ENCODE data around the gene CD2AP. TPM values are rescaled to one million over a fixed set of nuclear protein-coding genes. Genes with fewer than 3 reads are reported as not detected.

CD2AP gene, protein sequence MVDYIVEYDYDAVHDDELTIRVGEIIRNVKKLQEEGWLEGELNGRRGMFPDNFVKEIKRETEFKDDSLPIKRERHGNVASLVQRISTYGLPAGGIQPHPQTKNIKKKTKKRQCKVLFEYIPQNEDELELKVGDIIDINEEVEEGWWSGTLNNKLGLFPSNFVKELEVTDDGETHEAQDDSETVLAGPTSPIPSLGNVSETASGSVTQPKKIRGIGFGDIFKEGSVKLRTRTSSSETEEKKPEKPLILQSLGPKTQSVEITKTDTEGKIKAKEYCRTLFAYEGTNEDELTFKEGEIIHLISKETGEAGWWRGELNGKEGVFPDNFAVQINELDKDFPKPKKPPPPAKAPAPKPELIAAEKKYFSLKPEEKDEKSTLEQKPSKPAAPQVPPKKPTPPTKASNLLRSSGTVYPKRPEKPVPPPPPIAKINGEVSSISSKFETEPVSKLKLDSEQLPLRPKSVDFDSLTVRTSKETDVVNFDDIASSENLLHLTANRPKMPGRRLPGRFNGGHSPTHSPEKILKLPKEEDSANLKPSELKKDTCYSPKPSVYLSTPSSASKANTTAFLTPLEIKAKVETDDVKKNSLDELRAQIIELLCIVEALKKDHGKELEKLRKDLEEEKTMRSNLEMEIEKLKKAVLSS
- total RNA-seq, result 32.2 to 34.9 TPM (median 34.4 TPM) in 3 replicates

- TF ChIP-seq, protein P1, sequence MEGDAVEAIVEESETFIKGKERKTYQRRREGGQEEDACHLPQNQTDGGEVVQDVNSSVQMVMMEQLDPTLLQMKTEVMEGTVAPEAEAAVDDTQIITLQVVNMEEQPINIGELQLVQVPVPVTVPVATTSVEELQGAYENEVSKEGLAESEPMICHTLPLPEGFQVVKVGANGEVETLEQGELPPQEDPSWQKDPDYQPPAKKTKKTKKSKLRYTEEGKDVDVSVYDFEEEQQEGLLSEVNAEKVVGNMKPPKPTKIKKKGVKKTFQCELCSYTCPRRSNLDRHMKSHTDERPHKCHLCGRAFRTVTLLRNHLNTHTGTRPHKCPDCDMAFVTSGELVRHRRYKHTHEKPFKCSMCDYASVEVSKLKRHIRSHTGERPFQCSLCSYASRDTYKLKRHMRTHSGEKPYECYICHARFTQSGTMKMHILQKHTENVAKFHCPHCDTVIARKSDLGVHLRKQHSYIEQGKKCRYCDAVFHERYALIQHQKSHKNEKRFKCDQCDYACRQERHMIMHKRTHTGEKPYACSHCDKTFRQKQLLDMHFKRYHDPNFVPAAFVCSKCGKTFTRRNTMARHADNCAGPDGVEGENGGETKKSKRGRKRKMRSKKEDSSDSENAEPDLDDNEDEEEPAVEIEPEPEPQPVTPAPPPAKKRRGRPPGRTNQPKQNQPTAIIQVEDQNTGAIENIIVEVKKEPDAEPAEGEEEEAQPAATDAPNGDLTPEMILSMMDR (IDR thresholded peaks at IDR 0.05; ENCODE audit: unreplicated experiment), result no peak
- Mint-ChIP-seq H3K9me3 (no peaks in the 10 kb centered on the region), H3K27me3 (ENCODE audit: low read depth) (no peaks in the 10 kb centered on the region), H3K27ac (peak within 1 kb of the TSS; percentile 99), H3K36me3 (no peaks in the 10 kb centered on the region), H3K4me1 (peaks cover 37% of the 10 kb centered on the region), H3K4me3 (peak within 1 kb of the TSS; percentile 99)
- DNase-seq (ENCODE audit: low spot score in 2 of 2, unreplicated experiment in 2 of 2), result peak; percentile 90
Observed at GRCh38 chr6:47477497-47478232, at the start of gene CD2AP. Gene CD2AP (plus strand): TSS chr6:47477789. CDS start chr6:47478245, 456 bp downstream.

DNA sequence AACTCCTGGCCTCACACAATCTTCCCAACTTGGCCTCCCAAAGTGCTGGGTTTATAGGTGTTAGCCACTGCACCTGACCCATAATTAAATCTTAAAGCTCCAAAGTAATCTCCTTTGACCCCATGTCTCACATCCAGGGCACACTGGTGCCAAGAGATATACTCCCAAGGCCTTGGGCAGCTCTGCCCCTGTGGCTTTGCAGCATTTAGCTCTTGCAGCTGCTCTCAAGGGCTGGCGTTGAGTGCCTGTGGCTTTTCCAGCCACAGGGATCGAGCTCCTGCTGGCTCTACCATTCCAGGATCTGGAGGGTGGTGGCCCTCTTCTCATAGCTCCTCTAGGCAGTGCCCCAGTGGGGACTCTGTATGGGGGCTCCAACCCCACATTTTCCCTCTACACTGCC, 49.3 kb upstream of the CD2AP start:
- peaks cover 4% of the 10 kb centered on the region for H3K27me3 Mint-ChIP-seq (ENCODE audit: low read depth)
- H3K27ac Mint-ChIP-seq, result no peak overlapping the region
- no peak overlapping the region for H3K4me3 Mint-ChIP-seq
- peaks cover 6% of the 10 kb centered on the region for H3K4me1 Mint-ChIP-seq
- H3K9me3 Mint-ChIP-seq, result peaks cover 32% of the 10 kb centered on the region
- TF ChIP-seq, protein P1 (IDR thresholded peaks at IDR 0.05; ENCODE audit: unreplicated experiment), result no peak
- no peak for DNase-seq (ENCODE audit: low spot score in 2 of 2, unreplicated experiment in 2 of 2)
- no peaks in the 10 kb centered on the region for H3K36me3 Mint-ChIP-seq

DNA sequence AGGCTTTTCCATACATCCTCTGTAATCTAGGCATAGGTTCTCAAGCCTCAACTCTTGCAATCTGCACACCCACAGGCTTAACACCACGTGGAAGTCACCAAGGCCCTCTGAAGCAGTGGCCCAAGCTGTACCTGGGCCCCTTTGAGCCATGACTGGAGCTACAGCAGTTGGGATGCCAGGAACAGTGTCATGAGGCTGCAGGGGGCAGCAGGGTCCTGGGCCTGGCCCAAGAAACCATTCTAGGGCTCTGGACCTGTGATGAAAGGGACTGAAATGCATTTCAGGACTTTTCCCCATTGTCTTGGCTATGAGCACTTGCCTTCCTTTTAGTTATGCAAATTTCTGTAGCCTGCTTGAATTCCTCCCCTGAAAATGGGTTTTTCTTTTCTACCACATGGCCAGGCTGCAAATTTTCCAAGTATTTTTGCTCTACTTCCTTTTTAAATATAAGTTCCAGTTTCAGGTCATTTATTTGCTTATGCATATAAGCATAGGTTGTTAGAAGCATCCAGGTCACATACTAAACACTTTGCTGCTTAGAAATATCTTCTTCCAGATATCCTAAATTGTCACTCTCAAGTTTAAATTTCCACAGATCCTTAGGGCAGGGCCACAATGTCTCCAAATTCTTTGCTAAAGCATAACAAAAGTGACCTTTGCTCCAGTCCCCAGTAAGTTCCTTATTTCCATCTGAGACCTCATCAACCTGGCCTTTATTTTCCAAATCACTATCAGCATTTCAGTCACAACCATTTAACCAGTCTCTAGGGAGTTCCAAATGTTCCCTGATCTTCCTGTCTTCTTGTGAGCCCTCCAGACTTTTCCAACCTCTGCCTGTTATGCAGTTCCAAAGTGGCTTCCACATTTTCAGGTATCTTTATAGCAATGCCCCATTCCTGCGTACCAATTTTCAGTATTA, 48.6 kb upstream of the CD2AP start:
- peaks cover 6% of the 10 kb centered on the region for H3K4me1 Mint-ChIP-seq
- H3K36me3 Mint-ChIP-seq, result no peaks in the 10 kb centered on the region
- no peak for DNase-seq (ENCODE audit: low spot score in 2 of 2, unreplicated experiment in 2 of 2)
- H3K27me3 Mint-ChIP-seq (ENCODE audit: low read depth), result peaks cover 4% of the 10 kb centered on the region
- H3K27ac Mint-ChIP-seq, result no peak overlapping the region
- peaks cover 32% of the 10 kb centered on the region for H3K9me3 Mint-ChIP-seq
- TF ChIP-seq, protein P1 (IDR thresholded peaks at IDR 0.05; ENCODE audit: unreplicated experiment), result no peak
- H3K4me3 Mint-ChIP-seq, result no peak overlapping the region

DNA sequence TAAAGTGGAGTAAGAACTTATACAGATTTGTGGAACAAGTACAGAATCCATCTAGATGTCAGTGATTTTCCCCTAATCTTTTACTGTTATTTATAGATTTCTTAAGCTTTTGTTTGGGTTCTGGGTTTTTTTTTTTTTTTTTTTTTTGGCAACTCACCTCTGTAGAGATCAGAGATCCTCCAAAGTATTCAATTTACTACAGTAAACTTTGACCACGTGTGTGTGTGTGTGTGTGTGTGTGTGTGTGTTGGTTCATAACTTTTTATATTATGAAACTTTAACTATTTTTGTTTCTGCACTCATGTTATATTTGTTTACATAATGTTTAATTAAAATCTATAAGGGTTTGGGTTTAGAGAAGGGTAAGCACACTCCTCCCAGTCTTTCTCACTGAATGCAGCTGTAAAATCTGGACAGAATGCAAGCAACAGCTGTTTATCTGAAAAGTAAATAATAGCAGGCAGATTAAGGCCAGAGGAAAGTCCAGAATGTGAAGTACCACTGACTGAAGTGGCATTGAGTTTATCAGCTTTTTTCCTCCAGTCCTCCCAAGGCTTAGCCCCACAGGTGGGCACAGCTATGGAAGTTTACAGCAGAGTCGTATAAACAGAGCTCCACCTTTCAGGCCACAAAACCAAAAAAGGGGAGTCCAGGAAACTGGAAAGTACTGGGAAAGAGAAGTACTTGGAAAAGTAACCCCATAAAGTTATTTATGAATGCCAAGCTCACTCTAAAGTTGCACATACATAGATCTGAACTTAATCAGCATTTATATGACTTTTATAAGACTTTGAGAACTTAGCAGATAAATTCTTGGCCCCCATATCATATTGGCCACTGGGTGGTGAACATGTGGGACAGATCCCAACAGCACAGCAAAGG, 43.0 kb upstream of the CD2AP start:
- H3K4me1 Mint-ChIP-seq, result peaks cover 6% of the 10 kb centered on the region
- TF ChIP-seq, protein P1 (IDR thresholded peaks at IDR 0.05; ENCODE audit: unreplicated experiment), result no peak
- H3K36me3 Mint-ChIP-seq, result no peaks in the 10 kb centered on the region
- no peak overlapping the region for H3K27ac Mint-ChIP-seq
- peaks cover 15% of the 10 kb centered on the region for H3K9me3 Mint-ChIP-seq
- no peak for DNase-seq (ENCODE audit: low spot score in 2 of 2, unreplicated experiment in 2 of 2)
- no peak overlapping the region for H3K4me3 Mint-ChIP-seq
- H3K27me3 Mint-ChIP-seq (ENCODE audit: low read depth), result no peaks in the 10 kb centered on the region

Data from mesothelial cell of epicardium (in vitro differentiated cells).